Adipocyte (in vitro differentiated cells): Measurements from ENCODE around the gene FAM193B.
"Not testable (repeated sequence)": the region's sequence is repeated elsewhere in the genome, so short reads cannot be mapped to it uniquely, and the experiment has no call there.

ENCODE experiments used
- DNase-seq: peaks from one replicate; pipeline ENCODE4 v3.0.0-alpha.2; 2015; ENCODE audit warnings: low read depth
- H3K27me3 ChIP-seq: replicated peaks from 2 replicates; pipeline ENCODE4 v1.7.0; 2013; ENCODE audit warnings: mild to moderate bottlenecking, low read length, moderate library complexity; ENCODE audit not compliant: control insufficient read depth, insufficient read depth
- H3K36me3 ChIP-seq: 2 replicates; pipeline ENCODE4 v1.7.0; 2013; ENCODE audit warnings: low read length, mild to moderate bottlenecking, moderate library complexity; ENCODE audit not compliant: control insufficient read depth, insufficient read depth, severe bottlenecking
- H3K4me1 ChIP-seq: 2 replicates; pipeline ENCODE4 v1.7.0; 2013; ENCODE audit warnings: mild to moderate bottlenecking, low read length, moderate library complexity; ENCODE audit not compliant: control insufficient read depth, insufficient read depth
- H3K4me3 ChIP-seq: 2 replicates; pipeline ENCODE4 v1.7.0; 2013; ENCODE audit warnings: mild to moderate bottlenecking, low read length, moderate library complexity
- H3K9ac ChIP-seq: 2 replicates; pipeline ENCODE4 v1.7.0; 2013; ENCODE audit warnings: mild to moderate bottlenecking, low read length, moderate library complexity
- H3K9me3 ChIP-seq: 2 replicates; pipeline ENCODE4 v1.7.0; 2013; ENCODE audit warnings: mild to moderate bottlenecking, low read length, moderate library complexity; ENCODE audit not compliant: control insufficient read depth

The FAM193B gene

GRCh38 chr5:177535125-177535524 is 19.2 kb downstream of the FAM193B start:
- Histone ChIP-seq H3K4me1 (peaks cover 46% of the 10 kb centered on the region), H3K9ac (peak overlapping the region; percentile 10), H3K4me3 (no peak overlapping the region), H3K9me3 (no peaks in the 10 kb centered on the region), H3K27me3 (no peaks in the 10 kb centered on the region), H3K36me3 (peaks cover 54% of the 10 kb centered on the region)
- DNase-seq: no peak

- not testable (repeated sequence) for DNase-seq, H3K9ac ChIP-seq, H3K9me3 ChIP-seq, H3K4me3 ChIP-seq, H3K27me3 ChIP-seq
- H3K36me3 ChIP-seq: peaks cover 58% of the 10 kb centered on the region
- H3K4me1 ChIP-seq: peaks cover 42% of the 10 kb centered on the region
These were observed 19.9 kb downstream of the FAM193B start for GRCh38 chr5:177534433-177534832.

- H3K4me1 ChIP-seq: peaks cover 12% of the 10 kb centered on the region
- H3K36me3 ChIP-seq: peaks cover 84% of the 10 kb centered on the region
- no peak overlapping the region for H3K4me3 ChIP-seq
- H3K9ac ChIP-seq: peak overlapping the region; percentile 14
- no peaks in the 10 kb centered on the region for H3K27me3 ChIP-seq
- DNase-seq: no peak
- H3K9me3 ChIP-seq: no peaks in the 10 kb centered on the region
These were observed 23.0 kb downstream of the FAM193B start for GRCh38 chr5:177531209-177531940.

GRCh38 chr5:177530638-177531037 is 23.7 kb downstream of the FAM193B start:
- Histone ChIP-seq H3K27me3 (no peaks in the 10 kb centered on the region), H3K4me1 (peaks cover 12% of the 10 kb centered on the region), H3K4me3 (no peak overlapping the region), H3K36me3 (peaks cover 84% of the 10 kb centered on the region), H3K9ac (peak overlapping the region; percentile 14), H3K9me3 (no peaks in the 10 kb centered on the region)
- DNase-seq: no peak

- H3K36me3 ChIP-seq: peaks cover 86% of the 10 kb centered on the region
- peaks cover 12% of the 10 kb centered on the region for H3K4me1 ChIP-seq
- H3K9me3 ChIP-seq: no peaks in the 10 kb centered on the region
- H3K4me3 ChIP-seq: no peak overlapping the region
- H3K9ac ChIP-seq: peak overlapping the region; percentile 14
- no peak for DNase-seq
- no peaks in the 10 kb centered on the region for H3K27me3 ChIP-seq
These were observed 24.8 kb downstream of the FAM193B start for GRCh38 chr5:177529247-177530203.

GRCh38 chr5:177528631-177529030 is 25.7 kb downstream of the FAM193B start:
- Histone ChIP-seq H3K9me3 (no peaks in the 10 kb centered on the region), H3K27me3 (no peaks in the 10 kb centered on the region), H3K4me3 (no peak overlapping the region), H3K4me1 (peaks cover 12% of the 10 kb centered on the region), H3K9ac (no peak overlapping the region), H3K36me3 (peaks cover 89% of the 10 kb centered on the region)
- no peak for DNase-seq

GRCh38 chr5:177527595-177527994 is 26.8 kb downstream of the FAM193B start:
- peaks cover 89% of the 10 kb centered on the region for H3K36me3 ChIP-seq
- H3K4me1 ChIP-seq: peaks cover 12% of the 10 kb centered on the region
- no peaks in the 10 kb centered on the region for H3K27me3 ChIP-seq
- no peaks in the 10 kb centered on the region for H3K9me3 ChIP-seq
- DNase-seq: no peak
- H3K4me3 ChIP-seq: no peak overlapping the region
- no peak overlapping the region for H3K9ac ChIP-seq

GRCh38 chr5:177526791-177527190 is 27.6 kb downstream of the FAM193B start:
- no peaks in the 10 kb centered on the region for H3K9me3 ChIP-seq
- H3K27me3 ChIP-seq: no peaks in the 10 kb centered on the region
- H3K4me3 ChIP-seq: no peak overlapping the region
- H3K9ac ChIP-seq: no peak overlapping the region
- H3K4me1 ChIP-seq: peaks cover 12% of the 10 kb centered on the region
- peaks cover 89% of the 10 kb centered on the region for H3K36me3 ChIP-seq
- DNase-seq: no peak

GRCh38 chr5:177526191-177526590 is 28.2 kb downstream of the FAM193B start:
- Histone ChIP-seq H3K9ac (no peak overlapping the region), H3K4me3 (no peak overlapping the region), H3K36me3 (peaks cover 91% of the 10 kb centered on the region), H3K4me1 (peaks cover 12% of the 10 kb centered on the region), H3K27me3 (no peaks in the 10 kb centered on the region), H3K9me3 (no peaks in the 10 kb centered on the region)
- DNase-seq: no peak

- DNase-seq: no peak
- peaks cover 1% of the 10 kb centered on the region for H3K4me1 ChIP-seq
- no peak overlapping the region for H3K9ac ChIP-seq
- H3K36me3 ChIP-seq: peaks cover 93% of the 10 kb centered on the region
- no peaks in the 10 kb centered on the region for H3K9me3 ChIP-seq
- H3K27me3 ChIP-seq: no peaks in the 10 kb centered on the region
- no peak overlapping the region for H3K4me3 ChIP-seq
These were observed 29.3 kb downstream of the FAM193B start for GRCh38 chr5:177524941-177525655.

- Histone ChIP-seq H3K36me3 (peaks cover 96% of the 10 kb centered on the region), H3K27me3 (no peaks in the 10 kb centered on the region), H3K4me3 (no peak overlapping the region)
These were observed 29.8 kb downstream of the FAM193B start for GRCh38 chr5:177524539-177524900.

More at GRCh38 chr5:177524539-177524900, 29.8 kb downstream of the FAM193B start:
- Histone ChIP-seq H3K9ac (no peak overlapping the region), H3K9me3 (no peaks in the 10 kb centered on the region), H3K4me1 (no peaks in the 10 kb centered on the region)
- DNase-seq: no peak
